HFFc6 (cell line): Measurements from ENCODE around the gene KDM5A. TPM values are rescaled to one million over a fixed set of nuclear protein-coding genes. Genes with fewer than 3 reads are reported as not detected.

Experiments
- DNase-seq: peaks from one replicate; pipeline ENCODE4 v3.0.0-alpha.2; 2018
- H3K27ac Mint-ChIP-seq: 2 replicates; pipeline ENCODE4 v1.8.0; 2020; ENCODE audit warnings: mild to moderate bottlenecking, mixed read lengths
- H3K27me3 Mint-ChIP-seq: 2 replicates; pipeline ENCODE4 v1.8.0; 2021; ENCODE audit warnings: mild to moderate bottlenecking, moderate library complexity, mixed read lengths; ENCODE audit not compliant: insufficient read depth
- H3K36me3 Mint-ChIP-seq: 2 replicates; pipeline ENCODE4 v1.8.0; 2021; ENCODE audit warnings: low read depth, mixed read lengths
- H3K4me1 Mint-ChIP-seq: 2 replicates; pipeline ENCODE4 v1.8.0; 2020; ENCODE audit warnings: low read depth, mixed read lengths
- H3K4me3 Mint-ChIP-seq: 2 replicates; pipeline ENCODE4 v1.8.0; 2020; ENCODE audit warnings: mild to moderate bottlenecking, moderate library complexity, mixed read lengths
- H3K9me3 Mint-ChIP-seq: 2 replicates; pipeline ENCODE4 v1.8.0; 2020; ENCODE audit warnings: mild to moderate bottlenecking, mixed read lengths
- CTCF ChIP-seq: fragments of 200-600 bp; sonication (generic); IDR thresholded peaks from 2 replicates; pipeline ENCODE4 v1.5.0; 2021; ENCODE audit warnings: antibody characterized with exemption, mild to moderate bottlenecking
- total RNA-seq, 6 experiments: library from RNA; stranded (reverse); fragmentation: NEBNext Ultra II Directional; extraction: Animal tissue kit (Norgen Biotek cat#: 25700); gene quantifications; 2 replicates in 1 of 6; 3 replicates in 5 of 6; pipeline ENCODE4 v1.2.3, GENCODE V29; 2021

Gene KDM5A
- total RNA-seq, 6 experiments from 2014 or later: 47.1 to 55.0 (median 52.0) TPM

GRCh38 chr12:291153-291723 is 97.9 kb downstream of the KDM5A start:
- Mint-ChIP-seq H3K4me1 (peaks cover 14% of the 10 kb centered on the region), H3K27me3 (no peaks in the 10 kb centered on the region), H3K4me3 (no peak overlapping the region), H3K9me3 (no peaks in the 10 kb centered on the region), H3K36me3 (peaks cover 51% of the 10 kb centered on the region), H3K27ac (no peak overlapping the region)
- DNase-seq: no peak
- TF ChIP-seq CTCF: no peak

DNA sequence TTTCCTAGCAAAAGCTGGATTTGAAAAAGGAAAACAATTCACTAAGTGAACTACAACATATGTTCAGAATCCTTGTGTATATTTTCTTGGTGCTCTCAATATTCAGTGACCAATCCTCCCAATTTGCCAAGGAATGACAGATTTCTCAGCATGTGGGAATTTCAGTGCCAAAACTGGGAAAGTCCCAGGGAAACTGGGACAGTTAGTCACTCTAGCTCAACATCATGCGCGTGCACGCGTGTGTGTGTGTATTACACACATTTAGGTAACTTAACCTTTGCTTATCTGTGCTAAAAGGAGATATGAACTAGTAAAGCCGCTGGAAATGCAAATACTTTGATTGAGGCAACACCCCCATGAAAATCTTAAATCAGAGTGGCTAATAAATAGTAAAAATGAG is 100.4 kb downstream of the KDM5A start:
- H3K4me1 Mint-ChIP-seq: peaks cover 14% of the 10 kb centered on the region
- H3K36me3 Mint-ChIP-seq: peaks cover 52% of the 10 kb centered on the region
- no peak overlapping the region for H3K4me3 Mint-ChIP-seq
- no peak for DNase-seq
- H3K27ac Mint-ChIP-seq: no peak overlapping the region
- H3K27me3 Mint-ChIP-seq: no peaks in the 10 kb centered on the region
- no peak for TF ChIP-seq CTCF
- no peaks in the 10 kb centered on the region for H3K9me3 Mint-ChIP-seq

- H3K4me1 Mint-ChIP-seq: no peaks in the 10 kb centered on the region
- no peaks in the 10 kb centered on the region for H3K9me3 Mint-ChIP-seq
- no peak overlapping the region for H3K27ac Mint-ChIP-seq
- DNase-seq: no peak
- no peaks in the 10 kb centered on the region for H3K27me3 Mint-ChIP-seq
- H3K36me3 Mint-ChIP-seq: peaks cover 47% of the 10 kb centered on the region
- TF ChIP-seq CTCF: no peak
- no peak overlapping the region for H3K4me3 Mint-ChIP-seq
These were observed 102.4 kb downstream of the KDM5A start for GRCh38 chr12:286531-287300.

GRCh38 chr12:278046-278445 is 111.1 kb downstream of the KDM5A start:
- no peak for DNase-seq
- Mint-ChIP-seq H3K27me3 (no peaks in the 10 kb centered on the region; the same call in none of the 2 replicates), H3K27ac (no peak overlapping the region), H3K4me3 (no peak overlapping the region), H3K4me1 (no peaks in the 10 kb centered on the region), H3K36me3 (peaks cover 35% of the 10 kb centered on the region), H3K9me3 (no peaks in the 10 kb centered on the region)
- no peak for TF ChIP-seq CTCF

- H3K4me1 Mint-ChIP-seq: no peaks in the 10 kb centered on the region
- peaks cover 28% of the 10 kb centered on the region for H3K36me3 Mint-ChIP-seq
- no peak for TF ChIP-seq CTCF
- no peaks in the 10 kb centered on the region; the same call in 1 of the 2 replicates for H3K27me3 Mint-ChIP-seq
- no peak overlapping the region for H3K4me3 Mint-ChIP-seq
- H3K9me3 Mint-ChIP-seq: no peaks in the 10 kb centered on the region
- DNase-seq: no peak
- no peak overlapping the region for H3K27ac Mint-ChIP-seq
These were observed 113.3 kb downstream of the KDM5A start for GRCh38 chr12:275812-276211.
